ENCODE data around the gene GRXCR2. TPM values are rescaled to one million over a fixed set of nuclear protein-coding genes. Genes with fewer than 3 reads are reported as not detected.
"Not testable (repeated sequence)": the region's sequence is repeated elsewhere in the genome, so short reads cannot be mapped to it uniquely, and the experiment has no call there.

The GRXCR2 gene
- not detected in 2 replicates for total RNA-seq

- no peak for DNase-seq (ENCODE audit: low read depth, low spot score)
Measured at GRCh38 chr5:145872914-145873313, at the start of gene GRXCR2. Gene GRXCR2, minus strand, starts transcription at chr5:145873014. Its CDS starts 46 bp downstream, at chr5:145872968.

- no peak for DNase-seq (ENCODE audit: low read depth, low spot score)
Measured at GRCh38 chr5:145922059-145922458, 49.2 kb upstream of the GRXCR2 start.

DNA sequence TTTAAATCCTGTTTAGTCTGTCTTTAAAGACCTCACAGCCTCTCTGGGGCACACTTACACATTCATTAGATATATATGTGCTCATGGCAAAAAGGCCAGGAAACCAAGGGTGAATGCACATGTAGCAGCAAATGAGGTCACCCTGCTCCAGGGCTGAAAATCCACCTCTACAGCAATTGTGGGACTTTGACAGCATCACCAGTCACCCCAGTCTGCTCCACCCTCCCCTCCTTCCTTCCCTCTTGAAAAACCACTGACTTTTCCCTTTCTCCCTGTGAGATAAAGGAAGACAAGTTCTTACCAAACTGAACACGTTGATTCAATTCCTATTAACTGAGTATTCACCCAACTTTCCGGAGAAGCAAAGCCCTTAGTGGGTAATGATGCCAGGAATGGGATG lies 48.4 kb upstream of the GRXCR2 start:
- no peak for DNase-seq (ENCODE audit: low read depth, low spot score)

GRCh38 chr5:145920542-145921210 lies 47.9 kb upstream of the GRXCR2 start:
- no peak for DNase-seq (ENCODE audit: low read depth, low spot score)

GRCh38 chr5:145919413-145919812 lies 46.6 kb upstream of the GRXCR2 start:
- DNase-seq (ENCODE audit: low read depth, low spot score) = no peak

DNA sequence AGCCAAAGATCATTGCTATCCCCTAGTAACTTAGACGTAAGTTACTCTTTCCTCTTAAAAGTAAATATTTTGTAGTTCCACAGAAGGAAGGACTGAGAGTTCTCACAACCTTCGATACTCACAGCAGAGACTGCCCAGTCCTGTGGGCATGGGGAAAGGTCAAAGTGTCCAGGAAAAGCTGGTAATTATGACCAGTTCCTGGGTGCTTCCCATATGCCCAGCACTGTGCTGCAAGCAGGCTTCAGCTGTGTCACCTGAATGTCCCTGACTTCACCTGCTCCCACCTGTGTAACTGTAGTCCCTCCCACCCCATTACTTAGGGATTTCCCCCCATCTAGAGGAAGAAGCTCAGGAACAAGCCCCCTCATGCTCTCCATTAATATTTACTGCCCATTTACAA lies 45.6 kb upstream of the GRXCR2 start:
- DNase-seq (ENCODE audit: low read depth, low spot score) = no peak

- no peak for DNase-seq (ENCODE audit: low read depth, low spot score)
Measured at GRCh38 chr5:145917288-145917687, 44.5 kb upstream of the GRXCR2 start.

- DNase-seq (ENCODE audit: low read depth, low spot score) = no peak
Measured at GRCh38 chr5:145915970-145916638, 43.3 kb upstream of the GRXCR2 start.

- no peak for DNase-seq (ENCODE audit: low read depth, low spot score)
Measured at GRCh38 chr5:145913701-145914100, 40.9 kb upstream of the GRXCR2 start.

DNA sequence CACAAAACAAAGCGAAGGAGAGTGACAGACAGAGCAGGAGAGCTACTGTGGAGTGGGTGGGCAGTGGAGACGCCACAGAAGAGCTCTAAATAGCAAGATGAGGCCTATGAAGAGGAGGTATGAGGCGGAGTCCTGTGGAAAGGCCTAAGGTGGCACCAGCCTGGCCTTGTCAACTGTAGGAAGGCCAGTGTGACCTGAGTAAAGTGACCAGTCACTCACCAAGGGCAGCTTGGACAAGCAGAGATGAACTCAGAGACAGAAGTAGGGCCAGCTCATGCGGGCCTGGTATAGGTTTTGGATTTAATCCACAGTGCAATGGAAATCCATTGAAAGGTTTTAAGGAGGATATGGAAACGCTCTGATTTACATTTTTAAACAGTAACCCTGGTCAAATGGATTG lies 39.8 kb upstream of the GRXCR2 start:
- no peak for DNase-seq (ENCODE audit: low read depth, low spot score)

GRCh38 chr5:145912019-145912418 lies 39.2 kb upstream of the GRXCR2 start:
- no peak for DNase-seq (ENCODE audit: low read depth, low spot score)

- no peak for DNase-seq (ENCODE audit: low read depth, low spot score)
Measured at GRCh38 chr5:145911164-145911563, 38.4 kb upstream of the GRXCR2 start.

- DNase-seq (ENCODE audit: low read depth, low spot score) = no peak
Measured at GRCh38 chr5:145908206-145908960, 35.6 kb upstream of the GRXCR2 start.

GRCh38 chr5:145906401-145906800 lies 33.6 kb upstream of the GRXCR2 start:
- no peak for DNase-seq (ENCODE audit: low read depth, low spot score)

GRCh38 chr5:145904743-145905142 lies 31.9 kb upstream of the GRXCR2 start:
- DNase-seq (ENCODE audit: low read depth, low spot score) = no peak

GRCh38 chr5:145903867-145904266 lies 31.1 kb upstream of the GRXCR2 start:
- no peak for DNase-seq (ENCODE audit: low read depth, low spot score)

- no peak for DNase-seq (ENCODE audit: low read depth, low spot score)
Measured at GRCh38 chr5:145903113-145903512, 30.3 kb upstream of the GRXCR2 start.

DNA sequence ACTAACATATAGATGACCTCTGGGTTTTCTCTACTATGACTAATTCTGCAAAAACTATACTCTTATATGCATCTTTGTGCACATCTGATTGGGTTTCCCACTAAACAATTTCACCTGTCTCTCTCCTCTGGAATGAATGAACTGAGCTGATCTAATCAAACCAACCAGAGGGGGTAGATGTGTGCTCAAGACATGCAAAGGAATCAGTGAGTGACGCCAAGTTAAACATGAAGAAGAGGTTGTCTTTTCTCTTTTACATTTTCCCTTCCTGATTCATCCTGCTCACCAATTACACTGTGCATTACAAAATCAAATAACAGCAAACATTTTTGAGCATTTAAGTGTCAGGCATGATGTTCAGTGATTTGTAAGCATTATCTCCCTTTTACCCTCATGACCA lies 29.6 kb upstream of the GRXCR2 start:
- DNase-seq (ENCODE audit: low read depth, low spot score) = no peak

- DNase-seq (ENCODE audit: low read depth, low spot score) = no peak
Measured at GRCh38 chr5:145898171-145898570, 25.4 kb upstream of the GRXCR2 start.

DNA sequence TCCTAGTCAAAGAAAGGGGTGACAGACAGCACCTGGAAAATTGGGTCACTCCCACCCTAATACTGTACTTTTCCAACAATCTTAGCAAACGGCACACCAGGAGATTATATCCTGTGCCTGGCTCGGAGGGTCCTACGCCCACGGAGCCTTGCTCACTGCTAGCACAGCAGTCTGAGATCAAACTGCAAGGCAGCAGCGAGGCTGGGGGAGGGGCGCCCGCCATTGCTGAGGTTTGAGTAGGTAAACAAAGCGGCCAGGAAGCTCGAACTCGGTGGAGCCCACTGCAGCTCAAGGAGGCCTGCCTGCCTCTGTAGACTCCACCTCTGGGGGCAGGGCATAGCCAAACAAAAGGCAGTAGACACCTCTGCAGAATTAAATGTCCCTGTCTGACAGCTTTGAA lies 18.6 kb upstream of the GRXCR2 start:
- DNase-seq (ENCODE audit: low read depth, low spot score) = not testable (repeated sequence)

GRCh38 chr5:145889611-145890010 lies 16.8 kb upstream of the GRXCR2 start:
- no peak for DNase-seq (ENCODE audit: low read depth, low spot score)

- peak; percentile 19 for DNase-seq (ENCODE audit: low read depth, low spot score)
Measured at GRCh38 chr5:145887976-145888574, 15.3 kb upstream of the GRXCR2 start.
